Endothelial cell (in vitro differentiated cells): ENCODE data around the gene FBF1. TPM values are rescaled to one million over a fixed set of nuclear protein-coding genes. Genes with fewer than 3 reads are reported as not detected.

Source experiments
- DNase-seq: peaks from one replicate; pipeline ENCODE4 v3.0.0; 2021; ENCODE audit warnings: low spot score
- H3K27ac Mint-ChIP-seq: one replicate; pipeline ENCODE4 v1.8.0; 2021; ENCODE audit warnings: mixed read lengths, inconsistent platforms; ENCODE audit not compliant: unreplicated experiment
- H3K27me3 Mint-ChIP-seq: one replicate; pipeline ENCODE4 v1.8.0; 2021; ENCODE audit warnings: mild to moderate bottlenecking, moderate library complexity, mixed read lengths, inconsistent platforms; ENCODE audit not compliant: unreplicated experiment
- H3K36me3 Mint-ChIP-seq: one replicate; pipeline ENCODE4 v1.8.0; 2021; ENCODE audit warnings: mild to moderate bottlenecking, low read depth, mixed read lengths, inconsistent platforms; ENCODE audit not compliant: unreplicated experiment
- H3K4me1 Mint-ChIP-seq: one replicate; pipeline ENCODE4 v1.8.0; 2021; ENCODE audit warnings: mild to moderate bottlenecking, mixed read lengths, inconsistent platforms; ENCODE audit not compliant: unreplicated experiment
- H3K4me3 Mint-ChIP-seq: one replicate; pipeline ENCODE4 v1.8.0; 2021; ENCODE audit warnings: mild to moderate bottlenecking, mixed read lengths, inconsistent platforms; ENCODE audit not compliant: unreplicated experiment
- H3K9me3 Mint-ChIP-seq: one replicate; pipeline ENCODE4 v1.8.0; 2021; ENCODE audit warnings: mixed read lengths, inconsistent platforms; ENCODE audit not compliant: unreplicated experiment
- total RNA-seq: library from RNA; stranded (reverse); fragmentation: NEBNext Ultra II Directional; extraction: Animal tissue kit (Norgen Biotek cat#: 25700); gene quantifications from one replicate; pipeline ENCODE4 v1.2.1, GENCODE V29; 2021; ENCODE audit not compliant: unreplicated experiment
- TF ChIP-seq, protein P1 (sequence below): fragments of 200-600 bp; sonication (generic); IDR thresholded peaks from one replicate; pipeline ENCODE4 v1.5.0; 2021; ENCODE audit warnings: antibody characterized with exemption; ENCODE audit not compliant: unreplicated experiment

The FBF1 gene
- total RNA-seq, 1 donor from 2014 or later: 7.8 TPM

- peaks cover 15% of the 10 kb centered on the region for H3K27me3 Mint-ChIP-seq
- no peak overlapping the region for H3K4me3 Mint-ChIP-seq
- H3K4me1 Mint-ChIP-seq: peaks cover 22% of the 10 kb centered on the region
- H3K9me3 Mint-ChIP-seq: no peaks in the 10 kb centered on the region
- no peak for DNase-seq
- H3K36me3 Mint-ChIP-seq: peaks cover 10% of the 10 kb centered on the region
- no peak overlapping the region for H3K27ac Mint-ChIP-seq
- TF ChIP-seq, protein P1, sequence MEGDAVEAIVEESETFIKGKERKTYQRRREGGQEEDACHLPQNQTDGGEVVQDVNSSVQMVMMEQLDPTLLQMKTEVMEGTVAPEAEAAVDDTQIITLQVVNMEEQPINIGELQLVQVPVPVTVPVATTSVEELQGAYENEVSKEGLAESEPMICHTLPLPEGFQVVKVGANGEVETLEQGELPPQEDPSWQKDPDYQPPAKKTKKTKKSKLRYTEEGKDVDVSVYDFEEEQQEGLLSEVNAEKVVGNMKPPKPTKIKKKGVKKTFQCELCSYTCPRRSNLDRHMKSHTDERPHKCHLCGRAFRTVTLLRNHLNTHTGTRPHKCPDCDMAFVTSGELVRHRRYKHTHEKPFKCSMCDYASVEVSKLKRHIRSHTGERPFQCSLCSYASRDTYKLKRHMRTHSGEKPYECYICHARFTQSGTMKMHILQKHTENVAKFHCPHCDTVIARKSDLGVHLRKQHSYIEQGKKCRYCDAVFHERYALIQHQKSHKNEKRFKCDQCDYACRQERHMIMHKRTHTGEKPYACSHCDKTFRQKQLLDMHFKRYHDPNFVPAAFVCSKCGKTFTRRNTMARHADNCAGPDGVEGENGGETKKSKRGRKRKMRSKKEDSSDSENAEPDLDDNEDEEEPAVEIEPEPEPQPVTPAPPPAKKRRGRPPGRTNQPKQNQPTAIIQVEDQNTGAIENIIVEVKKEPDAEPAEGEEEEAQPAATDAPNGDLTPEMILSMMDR: no peak
Observed at GRCh38 chr17:75898791-75899190, 42.1 kb downstream of the FBF1 start.

DNA sequence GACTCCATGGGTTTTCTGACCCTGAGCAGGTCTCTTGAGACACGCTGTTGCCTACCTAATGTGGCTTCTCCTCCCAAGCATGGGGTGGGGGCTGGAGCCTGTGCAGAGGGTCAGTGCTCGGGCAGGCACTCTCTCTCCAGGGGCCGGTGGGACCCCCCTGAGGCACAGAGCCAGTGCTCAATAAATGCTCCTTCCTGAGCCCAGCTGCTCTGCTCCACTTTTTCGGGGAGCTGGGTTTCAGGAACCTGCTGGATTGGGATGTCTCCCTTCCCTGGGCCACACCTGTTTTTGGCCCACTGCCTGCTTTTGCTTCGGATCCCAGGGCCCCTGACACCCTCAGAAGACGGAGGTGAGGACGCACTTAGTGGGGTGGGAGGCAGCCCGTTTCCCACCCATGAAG, 42.8 kb downstream of the FBF1 start:
- Mint-ChIP-seq H3K9me3 (no peaks in the 10 kb centered on the region), H3K4me3 (peak overlapping the region; percentile 89), H3K36me3 (peaks cover 12% of the 10 kb centered on the region), H3K4me1 (peaks cover 22% of the 10 kb centered on the region), H3K27ac (no peak overlapping the region), H3K27me3 (peaks cover 17% of the 10 kb centered on the region)
- no peak for DNase-seq
- TF ChIP-seq, protein P1: no peak

- TF ChIP-seq, protein P1: no peak
- no peak for DNase-seq
- Mint-ChIP-seq H3K27me3 (peaks cover 17% of the 10 kb centered on the region), H3K4me3 (peak overlapping the region; percentile 89), H3K4me1 (peaks cover 22% of the 10 kb centered on the region), H3K9me3 (no peaks in the 10 kb centered on the region), H3K36me3 (peaks cover 12% of the 10 kb centered on the region), H3K27ac (peak overlapping the region; percentile 52)
Observed at GRCh38 chr17:75897160-75898019, 43.5 kb downstream of the FBF1 start.

DNA sequence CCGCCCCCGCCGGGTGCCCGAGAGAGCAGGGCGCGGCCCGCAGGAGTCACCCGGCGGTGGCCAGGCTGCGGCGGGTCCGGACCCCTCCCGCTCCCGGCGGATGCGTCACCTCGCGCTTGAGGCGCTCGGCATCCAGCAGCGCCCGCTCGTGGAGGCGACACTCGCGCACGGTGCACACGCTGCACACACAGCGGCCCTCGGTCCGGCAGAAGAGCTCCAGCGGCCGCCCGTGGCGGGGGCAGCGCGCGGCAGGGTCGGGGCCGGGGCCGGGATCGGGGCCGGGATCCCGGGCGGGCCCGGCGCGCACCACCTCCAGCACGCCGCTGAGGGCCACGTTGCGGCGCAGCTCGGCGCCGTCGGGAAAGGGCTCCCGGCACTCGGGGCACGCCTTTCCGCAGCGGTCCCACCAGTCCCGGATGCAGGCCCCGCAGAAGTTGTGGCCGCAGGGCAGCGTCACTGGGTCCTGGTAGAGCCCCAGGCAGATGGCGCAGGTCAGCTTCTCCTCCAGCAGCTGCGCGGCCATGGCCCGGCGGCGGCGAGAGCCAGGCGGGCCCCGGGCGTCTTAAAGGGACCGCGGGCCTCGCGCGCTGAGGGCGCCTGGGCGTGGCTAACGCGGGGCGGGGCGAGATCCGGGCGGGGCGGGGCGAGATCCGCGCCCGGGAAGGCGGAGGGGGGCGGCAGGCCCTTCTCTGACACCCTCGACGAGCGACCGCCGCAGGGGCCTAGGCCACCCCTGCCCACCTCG, 44.3 kb downstream of the FBF1 start, which contains the start of gene TRIM65:
TSS of gene TRIM65 (minus strand) at position 537 of the 745 bp plus-strand sequence. CDS start at position 523, 14 bp downstream.
- peak; percentile 65 for DNase-seq
- H3K4me3 Mint-ChIP-seq: peak within 1 kb of the TSS; percentile 89
- no peaks in the 10 kb centered on the region for H3K9me3 Mint-ChIP-seq
- H3K36me3 Mint-ChIP-seq: peaks cover 12% of the 10 kb centered on the region
- H3K27ac Mint-ChIP-seq: peak within 1 kb of the TSS; percentile 52
- peaks cover 17% of the 10 kb centered on the region for H3K27me3 Mint-ChIP-seq
- TF ChIP-seq, protein P1: no peak
- H3K4me1 Mint-ChIP-seq: peaks cover 22% of the 10 kb centered on the region
